IMR-90 (cell line): ENCODE measurements around the gene KBTBD8.

Experiments used
- BHLHE40 ChIP-seq: fragments of 150-350 bp; IDR thresholded peaks from 2 replicates; pipeline ENCODE4 v1.6.1; 2016; ENCODE audit warnings: mild to moderate bottlenecking, low read depth, low read length
- MXI1 ChIP-seq: IDR thresholded peaks from 2 replicates; pipeline ENCODE4 v1.6.1; 2012; ENCODE audit warnings: low read depth, mild to moderate bottlenecking, low read length, moderate library complexity, borderline replicate concordance
- POLR2A ChIP-seq: IDR thresholded peaks from 2 replicates; pipeline ENCODE4 v1.6.1; 2012; ENCODE audit warnings: mild to moderate bottlenecking, low read depth, low read length
- RAD21 ChIP-seq: IDR thresholded peaks from 2 replicates; pipeline ENCODE4 v1.6.1; 2012; ENCODE audit warnings: low read length, improper control_type of control experiment
- RFX5 ChIP-seq: IDR thresholded peaks from 2 replicates; pipeline ENCODE4 v1.8.0; 2012; ENCODE audit warnings: low read depth, mild to moderate bottlenecking, low read length, moderate library complexity
- SMC3 ChIP-seq: fragments of 150-350 bp; IDR thresholded peaks from 2 replicates; pipeline ENCODE4 v1.6.1; 2016; ENCODE audit warnings: low read depth, mild to moderate bottlenecking, antibody characterized with exemption, low read length, moderate library complexity
- TF ChIP-seq, protein P1 (sequence below): conservative IDR thresholded peaks from 2 replicates; pipeline ENCODE4 v1.5.1; 2012; ENCODE audit warnings: mild to moderate bottlenecking, low read depth, low read length, improper control_type of control experiment
- TF ChIP-seq, protein P2 (sequence below): fragments of 150-350 bp; IDR thresholded peaks from 2 replicates; pipeline ENCODE4 v1.6.1; 2017; ENCODE audit warnings: mild to moderate bottlenecking, antibody characterized with exemption, low read length, low read depth
- TF ChIP-seq, protein P3 (sequence below): fragments of 150-350 bp; IDR thresholded peaks from 2 replicates; pipeline ENCODE4 v1.6.1; 2016; ENCODE audit warnings: low read depth, mild to moderate bottlenecking, low read length, moderate library complexity, borderline replicate concordance

DNA sequence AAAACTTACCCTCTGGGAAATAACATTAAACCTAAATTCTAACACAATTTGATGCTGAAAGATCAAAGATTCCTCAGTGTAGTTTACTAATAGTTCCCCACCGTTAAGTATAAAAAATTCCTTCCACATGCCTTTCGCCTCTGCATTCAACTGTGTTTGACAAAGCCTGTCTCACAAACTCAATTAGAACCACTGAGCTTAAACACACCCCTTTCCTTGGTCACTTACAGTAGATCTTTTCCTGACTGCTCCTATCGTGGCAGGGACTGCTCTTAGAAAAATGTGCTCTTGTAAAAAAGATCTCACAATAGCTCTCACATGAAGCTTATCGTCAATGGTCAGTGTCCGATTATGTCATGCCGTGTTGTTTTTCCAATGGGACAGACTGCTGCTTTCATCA lies 8.9 kb upstream of the KBTBD8 start:
- TF ChIP-seq BHLHE40 = no peak
- TF ChIP-seq, protein P1, sequence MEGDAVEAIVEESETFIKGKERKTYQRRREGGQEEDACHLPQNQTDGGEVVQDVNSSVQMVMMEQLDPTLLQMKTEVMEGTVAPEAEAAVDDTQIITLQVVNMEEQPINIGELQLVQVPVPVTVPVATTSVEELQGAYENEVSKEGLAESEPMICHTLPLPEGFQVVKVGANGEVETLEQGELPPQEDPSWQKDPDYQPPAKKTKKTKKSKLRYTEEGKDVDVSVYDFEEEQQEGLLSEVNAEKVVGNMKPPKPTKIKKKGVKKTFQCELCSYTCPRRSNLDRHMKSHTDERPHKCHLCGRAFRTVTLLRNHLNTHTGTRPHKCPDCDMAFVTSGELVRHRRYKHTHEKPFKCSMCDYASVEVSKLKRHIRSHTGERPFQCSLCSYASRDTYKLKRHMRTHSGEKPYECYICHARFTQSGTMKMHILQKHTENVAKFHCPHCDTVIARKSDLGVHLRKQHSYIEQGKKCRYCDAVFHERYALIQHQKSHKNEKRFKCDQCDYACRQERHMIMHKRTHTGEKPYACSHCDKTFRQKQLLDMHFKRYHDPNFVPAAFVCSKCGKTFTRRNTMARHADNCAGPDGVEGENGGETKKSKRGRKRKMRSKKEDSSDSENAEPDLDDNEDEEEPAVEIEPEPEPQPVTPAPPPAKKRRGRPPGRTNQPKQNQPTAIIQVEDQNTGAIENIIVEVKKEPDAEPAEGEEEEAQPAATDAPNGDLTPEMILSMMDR = no peak
- TF ChIP-seq SMC3 = no peak
- TF ChIP-seq, protein P2, sequence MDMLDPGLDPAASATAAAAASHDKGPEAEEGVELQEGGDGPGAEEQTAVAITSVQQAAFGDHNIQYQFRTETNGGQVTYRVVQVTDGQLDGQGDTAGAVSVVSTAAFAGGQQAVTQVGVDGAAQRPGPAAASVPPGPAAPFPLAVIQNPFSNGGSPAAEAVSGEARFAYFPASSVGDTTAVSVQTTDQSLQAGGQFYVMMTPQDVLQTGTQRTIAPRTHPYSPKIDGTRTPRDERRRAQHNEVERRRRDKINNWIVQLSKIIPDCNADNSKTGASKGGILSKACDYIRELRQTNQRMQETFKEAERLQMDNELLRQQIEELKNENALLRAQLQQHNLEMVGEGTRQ = no peak
- no peak for TF ChIP-seq POLR2A
- no peak for TF ChIP-seq RAD21
- TF ChIP-seq MXI1 = no peak
- TF ChIP-seq, protein P3, sequence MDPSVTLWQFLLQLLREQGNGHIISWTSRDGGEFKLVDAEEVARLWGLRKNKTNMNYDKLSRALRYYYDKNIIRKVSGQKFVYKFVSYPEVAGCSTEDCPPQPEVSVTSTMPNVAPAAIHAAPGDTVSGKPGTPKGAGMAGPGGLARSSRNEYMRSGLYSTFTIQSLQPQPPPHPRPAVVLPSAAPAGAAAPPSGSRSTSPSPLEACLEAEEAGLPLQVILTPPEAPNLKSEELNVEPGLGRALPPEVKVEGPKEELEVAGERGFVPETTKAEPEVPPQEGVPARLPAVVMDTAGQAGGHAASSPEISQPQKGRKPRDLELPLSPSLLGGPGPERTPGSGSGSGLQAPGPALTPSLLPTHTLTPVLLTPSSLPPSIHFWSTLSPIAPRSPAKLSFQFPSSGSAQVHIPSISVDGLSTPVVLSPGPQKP = no peak
- no peak for TF ChIP-seq RFX5
